HG03196 (cell line): ENCODE measurements around the gene TPK1.
"Not testable (repeated sequence)": the region's sequence is repeated elsewhere in the genome, so short reads cannot be mapped to it uniquely, and the experiment has no call there.

Experiments used
- ATAC-seq: cut with Tn5 transposase; IDR thresholded peaks from one replicate; pipeline ENCODE4 v1.9.1; 2021; ENCODE audit not compliant: unreplicated experiment

TPK1 gene

DNA sequence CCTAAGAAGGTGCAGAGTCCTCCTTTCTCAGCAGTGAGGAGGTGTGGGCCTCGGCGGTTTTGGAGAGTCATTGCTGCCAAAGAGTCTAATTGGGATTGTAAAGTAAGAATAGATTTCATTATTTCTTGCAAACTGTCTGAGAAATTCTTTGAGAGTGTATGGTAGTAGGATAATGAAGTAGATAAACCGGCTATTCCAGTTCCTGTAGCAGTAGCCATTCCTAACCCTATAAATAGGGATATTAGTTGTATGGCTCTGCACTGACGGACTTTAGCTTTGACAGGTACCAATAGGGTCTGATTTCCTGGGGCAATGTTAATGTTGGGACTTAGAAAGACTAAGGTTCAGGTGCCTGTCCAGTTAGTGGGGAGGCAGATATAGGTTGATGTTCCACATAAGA lies 416.9 kb downstream of the TPK1 start:
- ATAC-seq, result not testable (repeated sequence)

GRCh38 chr7:144416341-144416740 lies 419.5 kb downstream of the TPK1 start:
- ATAC-seq, result no peak

- ATAC-seq, result no peak
These were observed 420.0 kb downstream of the TPK1 start for GRCh38 chr7:144415858-144416257.

GRCh38 chr7:144414815-144415214 lies 421.0 kb downstream of the TPK1 start:
- no peak for ATAC-seq

- ATAC-seq, result no peak
These were observed 425.4 kb downstream of the TPK1 start for GRCh38 chr7:144410441-144410840.

DNA sequence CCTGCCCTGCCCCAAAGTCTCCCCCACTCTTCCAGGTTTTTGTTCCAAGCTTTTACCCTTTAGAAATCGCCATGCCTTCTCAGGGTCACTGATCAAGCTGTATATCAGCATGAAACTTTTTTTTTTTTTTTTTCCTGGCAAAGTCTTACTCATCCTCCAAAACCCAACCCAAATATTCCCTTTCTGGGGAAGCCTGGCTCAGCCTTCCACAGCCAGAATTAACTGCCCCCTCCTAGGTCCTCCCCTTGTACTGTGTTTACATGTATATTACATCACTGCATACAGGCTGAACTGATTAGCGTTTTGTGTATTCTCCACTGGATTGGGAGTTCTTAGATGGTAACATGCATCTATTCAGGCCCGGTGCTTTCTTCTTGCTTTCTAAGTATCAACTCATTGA lies 427.7 kb downstream of the TPK1 start:
- no peak for ATAC-seq

DNA sequence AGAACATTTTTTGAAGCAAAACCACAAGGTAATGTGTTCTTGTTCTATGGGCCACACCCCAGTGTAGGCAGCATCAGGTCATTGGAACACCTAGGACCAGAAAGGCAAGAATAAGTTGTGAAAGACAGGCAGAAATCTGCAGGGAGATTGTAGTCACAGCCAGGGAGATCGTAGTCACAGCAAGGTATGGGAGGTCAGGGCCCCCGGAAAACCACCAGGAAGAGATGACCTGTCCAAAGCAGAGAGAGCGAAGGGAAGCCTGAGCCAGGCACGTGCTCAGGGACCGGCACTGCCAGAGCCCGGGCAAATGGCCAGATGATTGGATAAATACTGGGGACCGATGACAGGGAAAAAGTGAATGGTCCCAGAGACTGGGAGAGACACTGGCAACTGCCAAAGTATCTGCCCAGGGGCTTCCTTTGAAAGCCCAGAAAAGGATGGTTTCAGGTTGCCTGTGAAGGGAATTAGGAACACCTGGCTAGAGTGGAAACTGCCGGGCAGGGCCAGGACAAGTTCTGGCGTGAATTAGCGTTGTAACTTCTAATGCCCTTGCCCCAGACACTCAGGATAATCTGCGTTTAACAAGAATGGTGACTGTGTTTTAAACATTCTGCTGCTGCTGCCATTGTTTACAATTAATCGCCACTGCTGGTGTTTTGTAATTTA lies 428.5 kb downstream of the TPK1 start:
- no peak for ATAC-seq

DNA sequence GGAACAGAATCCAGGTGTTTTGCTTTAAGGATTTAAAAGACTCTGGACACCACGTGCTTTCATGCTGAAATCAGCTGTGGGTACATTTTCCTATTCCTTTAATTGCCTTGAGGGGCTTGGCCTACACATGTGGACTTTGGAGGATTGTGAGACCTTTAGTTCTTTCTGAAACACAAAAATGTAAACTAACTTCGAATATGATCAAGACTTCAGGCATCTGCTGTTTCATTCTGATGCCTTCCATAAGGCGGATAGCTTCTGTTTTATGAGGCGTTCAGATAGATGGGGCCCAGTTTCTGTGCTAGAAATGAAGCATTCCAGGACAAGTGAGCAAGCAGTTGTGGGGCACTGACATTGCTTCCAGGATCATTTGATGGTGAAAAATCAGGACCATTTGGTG lies 430.9 kb downstream of the TPK1 start:
- ATAC-seq, result no peak

DNA sequence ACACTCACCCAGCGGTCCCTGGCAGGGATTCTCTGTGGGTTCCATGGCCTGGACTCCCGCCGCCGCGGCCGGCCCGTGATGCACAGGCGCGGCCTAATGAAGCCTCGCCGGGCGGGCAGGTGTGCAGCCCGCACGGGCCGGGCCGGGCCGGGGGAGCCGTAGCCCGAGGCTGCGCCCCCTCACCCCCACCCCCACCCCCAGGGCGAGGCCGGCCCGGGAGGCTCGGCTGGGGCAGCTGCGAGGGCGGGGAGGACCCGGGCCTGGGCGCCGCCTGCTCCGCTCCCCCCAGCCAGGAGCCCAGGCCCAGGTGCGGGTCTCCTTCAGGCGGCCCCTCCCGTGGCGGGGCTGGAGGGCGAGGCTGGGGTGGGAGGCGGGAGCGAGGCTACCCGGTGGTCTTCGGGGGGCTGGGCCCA lies 432.2 kb downstream of the TPK1 start, which contains the start of gene NOBOX:
Gene NOBOX, minus strand, starts transcription at position 45 of the 413 bp plus-strand sequence.
- ATAC-seq, result no peak

DNA sequence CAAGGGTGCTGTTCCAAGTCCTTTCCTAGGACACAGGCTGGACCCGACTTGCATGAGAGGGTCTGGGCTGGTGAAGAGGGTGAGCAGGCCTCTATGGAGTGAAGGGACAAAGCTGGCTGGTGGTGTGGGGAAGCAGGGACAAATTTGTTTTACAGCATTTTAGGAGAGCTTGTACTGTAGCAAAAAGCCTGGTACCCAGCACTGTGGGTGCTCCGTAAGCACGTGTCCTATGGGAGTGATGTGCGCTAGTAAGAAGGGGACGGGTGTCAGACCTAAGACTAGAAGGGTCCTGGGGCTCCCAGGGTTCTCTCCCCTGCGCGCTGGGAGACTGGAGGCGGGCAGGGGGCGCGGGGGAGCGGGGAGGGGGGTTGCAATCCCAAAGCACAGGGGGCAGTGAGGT lies 432.8 kb downstream of the TPK1 start:
- no peak for ATAC-seq
